ENCODE results near the gene RAD51. TPM values are rescaled to one million over a fixed set of nuclear protein-coding genes. Genes with fewer than 3 reads are reported as not detected.

Gene RAD51
- total and polyA plus RNA-seq, 4 donors: 0.95 to 2.2 (median 1.2) TPM

GRCh38 chr15:40736575-40736974, 41.6 kb downstream of the RAD51 start:
- ATAC-seq (ENCODE audit: insufficient read depth, low FRiP score): no peak
- no peaks in the 10 kb centered on the region for H3K4me1 ChIP-seq (ENCODE audit: control insufficient read depth in 5 of 5, insufficient read depth in 5 of 5, low read length in 5 of 5)
- no peak overlapping the region for H3K27ac ChIP-seq (ENCODE audit: low read depth in 1 of 2, low read length in 1 of 2)
- no peaks in the 10 kb centered on the region for H3K27me3 ChIP-seq (ENCODE audit: control insufficient read depth in 3 of 3, insufficient read depth in 3 of 3, low read length in 2 of 3)
- TF ChIP-seq CTCF (IDR thresholded peaks at IDR 0.05; ENCODE audit: control extremely low read depth, extremely low read depth): no peak
- no peaks in the 10 kb centered on the region for H3K9me3 ChIP-seq (ENCODE audit: control insufficient read depth in 4 of 4, insufficient read depth in 3 of 4, low read length in 3 of 4)
- peaks cover 31 to 36% (median 35%) of the 10 kb centered on the region in 4 donors for H3K36me3 ChIP-seq (ENCODE audit: control insufficient read depth in 4 of 4, insufficient read depth in 4 of 4, low read length in 4 of 4)
- no peak overlapping the region for H3K9ac ChIP-seq (ENCODE audit: insufficient read depth in 1 of 2, low read length in 2 of 2)
- WGBS, 2 donors: 94 to 95% methylated on average over 4 of the region's 4 CpGs
- no peak for DNase-seq
- H3K4me3 ChIP-seq: no peak overlapping the region

GRCh38 chr15:40737048-40737447, 42.1 kb downstream of the RAD51 start:
- H3K36me3 ChIP-seq (ENCODE audit: control insufficient read depth in 4 of 4, insufficient read depth in 4 of 4, low read length in 4 of 4): peaks cover 31 to 34% (median 32%) of the 10 kb centered on the region in 4 donors
- TF ChIP-seq CTCF (IDR thresholded peaks at IDR 0.05; ENCODE audit: control extremely low read depth, extremely low read depth): no peak
- DNase-seq (no peak), ATAC-seq (ENCODE audit: insufficient read depth, low FRiP score) (no peak)
- no peak overlapping the region for H3K27ac ChIP-seq (ENCODE audit: low read depth in 1 of 2, low read length in 1 of 2)
- H3K27me3 ChIP-seq (ENCODE audit: control insufficient read depth in 3 of 3, insufficient read depth in 3 of 3, low read length in 2 of 3): no peaks in the 10 kb centered on the region
- no peaks in the 10 kb centered on the region for H3K4me1 ChIP-seq (ENCODE audit: control insufficient read depth in 5 of 5, insufficient read depth in 5 of 5, low read length in 5 of 5)
- no peak overlapping the region for H3K9ac ChIP-seq (ENCODE audit: insufficient read depth in 1 of 2, low read length in 2 of 2)
- no peak overlapping the region for H3K4me3 ChIP-seq
- H3K9me3 ChIP-seq (ENCODE audit: control insufficient read depth in 4 of 4, insufficient read depth in 3 of 4, low read length in 3 of 4): no peaks in the 10 kb centered on the region
- WGBS, 2 donors: 90 to 96% methylated on average over 3 of the region's 3 CpGs

GRCh38 chr15:40739047-40739446, 44.1 kb downstream of the RAD51 start:
- peaks cover 33 to 44% (median 38%) of the 10 kb centered on the region in 4 donors for H3K36me3 ChIP-seq (ENCODE audit: control insufficient read depth in 4 of 4, insufficient read depth in 4 of 4, low read length in 4 of 4)
- no peak for ATAC-seq (ENCODE audit: insufficient read depth, low FRiP score)
- H3K27me3 ChIP-seq (ENCODE audit: control insufficient read depth in 3 of 3, insufficient read depth in 3 of 3, low read length in 2 of 3): no peaks in the 10 kb centered on the region
- no peak overlapping the region for H3K27ac ChIP-seq (ENCODE audit: low read depth in 1 of 2, low read length in 1 of 2)
- no peak for DNase-seq
- H3K4me3 ChIP-seq: no peak overlapping the region
- H3K9me3 ChIP-seq (ENCODE audit: control insufficient read depth in 4 of 4, insufficient read depth in 3 of 4, low read length in 3 of 4): no peaks in the 10 kb centered on the region
- H3K4me1 ChIP-seq (ENCODE audit: control insufficient read depth in 5 of 5, insufficient read depth in 5 of 5, low read length in 5 of 5): no peaks in the 10 kb centered on the region
- 68 to 69% methylated on average over 2 of the region's 2 CpGs for WGBS, 2 donors
- no peak overlapping the region for H3K9ac ChIP-seq (ENCODE audit: insufficient read depth in 1 of 2, low read length in 2 of 2)
- no peak for TF ChIP-seq CTCF (IDR thresholded peaks at IDR 0.05; ENCODE audit: control extremely low read depth, extremely low read depth)

- 88 to 97% methylated on average over 2 of the region's 2 CpGs for WGBS, 2 donors
- Histone ChIP-seq H3K36me3 (ENCODE audit: control insufficient read depth in 4 of 4, insufficient read depth in 4 of 4, low read length in 4 of 4) (peaks cover 30 to 47% (median 41%) of the 10 kb centered on the region in 4 donors), H3K4me1 (ENCODE audit: control insufficient read depth in 5 of 5, insufficient read depth in 5 of 5, low read length in 5 of 5) (no peaks in the 10 kb centered on the region), H3K4me3 (no peak overlapping the region), H3K27ac (ENCODE audit: low read depth in 1 of 2, low read length in 1 of 2) (no peak overlapping the region), H3K9ac (ENCODE audit: insufficient read depth in 1 of 2, low read length in 2 of 2) (no peak overlapping the region), H3K27me3 (ENCODE audit: control insufficient read depth in 3 of 3, insufficient read depth in 3 of 3, low read length in 2 of 3) (no peaks in the 10 kb centered on the region), H3K9me3 (ENCODE audit: control insufficient read depth in 4 of 4, insufficient read depth in 3 of 4, low read length in 3 of 4) (no peaks in the 10 kb centered on the region)
- DNase-seq: no peak
- no peak for TF ChIP-seq CTCF (IDR thresholded peaks at IDR 0.05; ENCODE audit: control extremely low read depth, extremely low read depth)
- ATAC-seq (ENCODE audit: insufficient read depth, low FRiP score): no peak
Observed at GRCh38 chr15:40739854-40740253, 44.9 kb downstream of the RAD51 start.
